Fibroblast of gingiva (primary cell): ENCODE data around the gene CYP2B6.
"Not testable (repeated sequence)": the region's sequence is repeated elsewhere in the genome, so short reads cannot be mapped to it uniquely, and the experiment has no call there.

ENCODE experiments used
- DNase-seq: peaks from one replicate; pipeline ENCODE4 v3.0.0-alpha.2; 2011; ENCODE audit warnings: low read depth

The CYP2B6 gene

DNA sequence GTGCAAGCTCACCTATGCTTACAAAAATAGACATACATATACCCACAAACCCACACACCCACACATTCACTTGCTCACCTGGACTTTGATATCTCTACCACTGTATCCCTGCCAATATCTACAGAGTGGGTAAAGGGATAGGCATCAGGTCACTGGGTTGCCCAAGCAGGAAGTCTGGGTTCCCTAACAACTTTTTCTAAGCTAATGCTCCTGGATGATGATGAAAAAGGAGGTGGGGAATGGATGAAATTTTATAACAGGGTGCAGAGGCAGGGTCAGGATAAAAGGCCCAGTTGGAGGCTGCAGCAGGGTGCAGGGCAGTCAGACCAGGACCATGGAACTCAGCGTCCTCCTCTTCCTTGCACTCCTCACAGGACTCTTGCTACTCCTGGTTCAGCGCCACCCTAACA is at the start of gene CYP2B6:
CYP2B6 (plus strand) TSS at position 311 of the 410 bp plus-strand sequence; CDS start at position 335, 24 bp downstream.
- no peak for DNase-seq

DNA sequence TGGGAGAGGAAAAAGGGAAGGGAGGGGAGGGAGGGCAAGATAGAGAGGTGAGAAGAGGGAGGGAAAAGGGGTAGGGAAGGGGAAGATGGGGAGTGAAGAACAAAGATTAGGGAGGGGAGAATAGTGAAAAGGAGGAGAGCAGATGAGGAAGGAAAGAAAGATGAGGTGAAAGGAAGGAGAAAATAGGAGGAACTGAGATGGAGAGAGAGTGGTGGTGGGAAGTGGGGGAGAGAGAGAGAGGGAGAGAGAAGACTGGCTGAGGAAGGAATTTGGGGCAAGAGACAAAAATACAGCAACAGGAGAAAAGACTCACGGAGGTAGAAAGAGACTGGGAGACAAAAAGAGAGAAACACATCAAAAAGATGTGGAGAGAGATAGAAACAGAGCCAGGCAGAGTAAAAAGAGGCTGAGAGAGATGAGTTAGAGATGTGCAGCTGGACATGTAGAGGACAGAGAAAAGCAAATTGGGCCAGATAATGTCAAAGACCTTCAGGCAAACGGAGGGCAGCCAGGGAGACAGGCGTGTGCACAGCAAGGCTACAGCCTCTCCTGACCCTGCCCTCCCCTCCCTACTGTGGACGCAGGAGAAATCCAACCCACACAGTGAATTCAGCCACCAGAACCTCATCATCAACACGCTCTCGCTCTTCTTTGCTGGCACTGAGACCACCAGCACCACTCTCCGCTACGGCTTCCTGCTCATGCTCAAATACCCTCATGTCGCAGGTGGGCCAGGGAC is 49.4 kb upstream of the CYP2B6 start:
- no peak for DNase-seq

DNA sequence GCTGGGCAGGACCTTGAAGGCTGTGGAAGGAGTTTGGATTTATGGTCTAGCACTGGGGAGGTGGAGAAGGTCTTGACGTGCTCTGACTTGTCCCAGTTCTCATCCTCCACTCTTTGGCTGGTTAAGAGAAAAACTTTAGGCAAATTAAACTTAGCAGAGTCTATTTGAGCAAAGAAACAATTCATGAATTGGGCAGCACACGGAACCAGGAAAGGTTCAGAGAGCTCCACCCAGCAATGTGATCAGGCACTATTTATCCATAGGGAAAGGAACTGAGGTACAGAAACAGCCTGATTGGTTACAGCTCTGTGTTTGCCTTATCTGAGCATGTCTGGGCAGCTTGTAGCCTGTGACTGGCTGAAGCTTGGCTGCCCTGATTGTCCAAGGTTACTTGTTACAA is 45.4 kb upstream of the CYP2B6 start:
- DNase-seq = no peak

DNA sequence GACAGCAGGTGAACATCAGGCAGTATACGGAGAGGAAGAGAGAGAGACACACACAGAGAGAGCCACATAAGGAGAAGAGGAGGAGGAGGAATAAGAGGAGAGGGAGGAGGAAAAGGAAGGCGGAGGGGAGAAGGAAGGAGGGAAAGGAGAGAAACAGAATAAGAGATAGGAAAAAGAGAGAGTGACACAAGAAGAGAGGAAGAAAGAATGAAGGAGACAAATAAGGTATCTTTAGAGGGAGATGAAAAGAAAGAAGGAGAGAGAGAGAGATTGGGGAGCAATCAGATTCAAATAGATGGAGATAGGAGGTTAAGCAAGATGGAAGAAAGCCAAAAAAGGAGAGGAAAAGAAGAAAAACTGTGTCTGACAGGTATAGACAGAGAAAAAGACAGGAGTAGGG is 44.0 kb upstream of the CYP2B6 start:
- no peak for DNase-seq

DNA sequence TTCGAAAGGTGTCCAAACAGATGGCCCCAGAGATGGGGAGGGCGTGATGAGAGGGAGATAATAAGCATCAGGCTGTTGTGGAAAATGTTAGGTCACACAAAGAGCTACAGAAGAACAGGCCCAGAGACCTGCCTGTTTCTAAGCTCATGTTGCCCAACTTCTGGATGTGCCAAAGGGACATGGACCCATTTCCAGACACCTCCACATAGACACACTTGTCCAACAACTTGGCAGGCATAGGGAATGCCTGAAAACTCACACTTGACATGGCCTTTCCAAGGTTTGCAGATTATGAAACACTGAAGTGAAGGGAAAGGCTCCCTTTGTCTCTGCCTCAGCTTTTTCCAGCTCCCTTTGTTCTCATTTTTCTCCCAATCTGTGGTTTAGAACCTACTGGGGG is 43.5 kb upstream of the CYP2B6 start:
- no peak for DNase-seq

DNA sequence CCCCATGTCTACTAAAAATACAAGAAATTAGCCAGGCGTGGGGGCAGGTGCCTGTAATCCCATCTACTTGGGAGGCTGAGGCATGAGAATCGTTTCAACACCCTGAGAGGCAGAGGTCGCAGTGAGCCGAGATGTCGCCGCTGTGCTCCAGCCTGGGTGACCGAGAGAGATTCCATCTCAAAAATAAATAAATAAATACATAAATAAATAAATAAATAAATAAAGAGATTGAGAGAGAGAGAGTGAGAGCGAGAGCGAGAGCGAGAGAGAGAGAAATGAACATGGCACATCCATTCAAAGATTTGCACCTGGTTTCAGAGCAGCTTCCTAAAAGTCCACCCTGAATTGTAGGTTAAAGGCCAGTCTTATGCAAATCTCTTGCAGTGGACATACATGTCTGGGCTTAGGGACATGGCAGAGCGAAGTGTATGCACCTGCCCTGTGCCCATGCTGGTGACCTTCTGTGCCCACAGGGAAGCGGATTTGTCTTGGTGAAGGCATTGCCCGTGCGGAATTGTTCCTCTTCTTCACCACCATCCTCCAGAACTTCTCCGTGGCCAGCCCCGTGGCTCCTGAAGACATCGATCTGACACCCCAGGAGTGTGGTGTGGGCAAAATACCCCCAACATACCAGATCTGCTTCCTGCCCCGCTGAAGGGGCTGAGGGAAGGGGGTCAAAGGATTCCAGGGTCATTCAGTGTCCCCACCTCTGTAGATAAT is 42.3 kb upstream of the CYP2B6 start:
- no peak for DNase-seq

DNA sequence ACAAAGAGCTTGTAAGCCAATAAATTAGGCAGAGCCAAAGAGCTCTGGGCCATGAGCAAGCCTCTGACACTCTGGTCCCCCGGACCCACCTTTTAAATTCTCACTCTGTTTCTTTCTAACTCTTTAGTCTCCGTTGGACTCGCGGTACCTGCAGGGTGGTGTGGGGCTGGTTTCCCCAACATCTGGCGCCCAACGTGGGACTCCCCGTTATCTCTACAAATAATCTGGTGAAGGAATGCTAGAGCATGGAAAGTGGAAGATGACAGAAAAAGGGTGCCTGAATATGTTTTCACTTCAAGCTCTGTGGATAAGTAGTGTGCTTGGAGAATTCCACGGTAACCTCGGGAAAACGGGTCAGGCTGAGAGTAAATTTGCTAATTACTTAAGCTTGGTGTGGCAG is 36.5 kb upstream of the CYP2B6 start:
- no peak for DNase-seq

DNA sequence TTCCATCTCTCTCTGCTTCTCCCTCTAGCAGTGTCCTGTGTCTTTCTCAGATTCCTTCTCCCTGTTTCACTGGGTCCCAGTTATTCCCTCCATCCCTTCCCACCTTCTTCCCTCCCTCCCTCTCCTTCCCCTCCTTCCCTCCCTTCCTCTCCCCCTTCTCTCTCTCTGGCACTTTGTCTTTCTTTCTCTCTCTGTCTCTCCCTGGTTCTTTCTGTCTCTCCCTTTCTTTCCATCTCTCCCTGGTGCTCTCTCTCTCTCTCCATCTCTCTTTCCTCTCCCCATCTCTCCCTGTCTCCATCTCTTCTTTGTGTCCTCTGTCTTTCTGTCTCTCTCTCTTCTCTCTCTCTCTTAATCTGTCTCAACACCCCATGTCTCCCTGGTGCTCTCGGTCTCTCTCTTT is 31.7 kb upstream of the CYP2B6 start:
- no peak for DNase-seq

DNA sequence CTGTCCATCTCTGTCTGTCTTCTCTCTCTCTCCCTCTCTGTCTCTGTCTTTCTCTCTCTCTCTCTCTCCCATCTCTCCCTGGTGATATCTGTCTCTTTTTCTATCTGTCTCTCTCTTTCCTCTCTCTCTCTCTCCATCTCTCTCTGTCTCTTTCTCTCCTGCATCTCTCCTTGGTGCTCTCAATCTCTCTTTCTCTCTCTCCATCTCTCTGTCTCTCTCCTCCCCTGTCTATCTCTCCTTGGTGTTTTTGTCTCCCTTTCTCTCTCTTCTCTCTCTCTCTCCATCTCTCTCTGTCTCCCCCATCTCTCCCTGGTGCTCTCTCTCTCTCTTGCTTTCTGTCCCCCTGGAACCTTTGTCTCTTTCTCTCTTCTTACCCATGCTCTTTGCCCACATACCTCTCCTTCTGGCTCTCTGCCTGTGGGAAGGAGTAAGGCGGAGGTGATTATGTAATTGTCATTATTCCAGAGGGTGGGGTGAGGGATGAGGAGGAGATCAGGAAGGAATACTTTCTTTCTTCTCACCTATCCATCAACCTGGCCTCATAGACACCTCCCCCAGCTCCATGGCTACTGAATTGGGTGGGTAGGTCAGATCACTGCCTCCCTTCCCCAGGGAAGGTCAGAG is 30.9 kb upstream of the CYP2B6 start:
- no peak for DNase-seq

DNA sequence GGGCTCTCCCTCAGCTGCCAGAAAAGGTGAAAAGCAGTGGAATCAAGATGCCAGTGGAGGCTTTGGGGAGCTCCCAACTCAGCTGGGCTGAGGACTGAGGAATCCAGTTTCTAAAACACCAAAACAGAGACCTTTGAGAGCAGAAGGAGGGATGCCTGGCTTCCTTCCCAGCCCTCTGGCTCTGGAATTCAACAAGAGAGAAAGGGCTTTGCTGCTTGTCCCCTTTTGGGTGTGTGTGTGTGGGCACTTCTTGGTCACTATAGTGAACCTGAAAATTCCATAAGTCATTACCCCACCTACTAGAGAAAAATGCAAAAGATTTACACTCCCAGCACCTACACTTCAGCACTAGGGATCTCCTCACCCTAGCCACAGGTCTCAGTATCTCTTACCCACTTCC is 30.3 kb upstream of the CYP2B6 start:
- no peak for DNase-seq

DNA sequence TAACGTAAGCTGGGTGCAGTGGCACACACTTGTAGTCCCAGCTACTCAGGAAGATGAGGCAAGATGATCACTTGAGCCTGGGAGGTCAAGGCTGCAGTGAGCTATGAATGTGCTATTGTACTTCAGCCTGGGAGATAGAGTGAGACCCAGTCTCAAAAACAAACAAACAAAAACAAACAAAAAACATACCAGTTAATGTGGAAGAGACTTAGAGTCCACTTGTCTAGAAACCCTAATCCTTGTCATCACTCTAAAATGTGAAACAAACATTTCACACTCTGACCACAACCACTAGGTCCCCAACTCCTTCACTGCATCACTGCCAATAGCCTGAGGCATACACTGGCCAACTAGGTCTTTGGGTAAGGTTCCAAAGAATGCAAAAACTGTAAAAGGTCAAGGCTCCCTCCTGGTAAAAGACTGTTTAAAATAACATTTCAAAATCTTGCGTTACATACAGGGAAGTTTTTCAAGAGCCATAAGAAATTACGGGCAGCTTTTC is 28.6 kb upstream of the CYP2B6 start:
- peak; percentile 63 for DNase-seq

DNA sequence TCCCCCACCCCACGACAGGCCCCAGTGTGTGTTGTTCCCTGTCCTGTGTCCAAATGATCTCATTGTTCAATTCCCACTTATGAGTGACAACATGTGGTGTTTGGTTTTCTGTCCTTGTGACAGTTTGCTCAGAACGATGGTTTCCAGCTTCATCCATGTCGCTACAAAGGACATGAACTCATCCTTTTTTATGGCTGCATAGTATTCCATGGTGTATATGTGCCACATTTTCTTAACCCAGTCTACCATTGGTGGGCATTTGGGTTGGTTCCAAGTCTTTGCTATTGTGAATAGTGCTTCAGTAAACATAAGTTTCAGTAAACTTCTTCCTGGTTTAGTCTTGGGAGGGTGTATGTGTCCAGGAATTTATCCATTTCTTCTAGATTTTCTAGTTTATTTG is 26.7 kb upstream of the CYP2B6 start:
- DNase-seq = not testable (repeated sequence)

DNA sequence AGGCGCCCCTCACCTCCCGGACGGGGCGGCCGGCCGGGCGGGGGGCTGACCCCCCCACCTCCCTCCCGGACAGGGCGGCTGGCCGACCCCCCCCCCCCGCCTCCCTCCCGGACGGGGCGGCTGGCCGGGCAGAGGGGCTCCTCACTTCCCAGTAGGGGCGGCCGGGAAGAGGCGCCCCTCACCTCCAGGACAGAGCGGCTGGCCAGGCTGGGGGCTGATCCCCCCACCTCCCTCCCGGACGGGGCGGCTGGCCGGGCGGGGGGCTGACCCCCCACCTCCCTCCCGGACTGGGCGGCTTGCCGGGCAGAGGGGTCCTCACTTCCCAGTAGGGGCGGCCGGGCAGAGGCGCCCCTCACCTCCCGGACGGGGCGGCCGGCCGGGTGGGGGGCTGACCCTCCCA is 25.7 kb upstream of the CYP2B6 start:
- not testable (repeated sequence) for DNase-seq

DNA sequence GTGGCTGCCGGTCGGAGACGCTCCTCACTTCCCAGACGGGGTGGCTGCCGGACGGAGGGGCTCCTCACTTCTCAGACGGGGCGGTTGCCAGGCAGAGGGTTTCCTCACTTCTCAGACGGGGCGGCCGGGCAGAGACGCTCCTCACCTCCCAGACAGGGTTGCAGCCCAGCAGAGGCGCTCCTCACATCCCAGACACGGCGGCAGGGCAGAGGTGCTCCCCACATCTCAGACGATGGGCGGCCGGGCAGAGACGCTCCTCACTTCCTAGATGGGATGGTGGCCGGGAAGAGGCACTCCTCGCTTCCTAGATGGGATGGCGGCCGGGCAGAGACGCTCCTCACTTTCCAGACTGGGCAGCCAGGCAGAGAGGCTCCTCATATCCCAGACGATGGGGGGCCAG is 24.5 kb upstream of the CYP2B6 start:
- DNase-seq = not testable (repeated sequence)

DNA sequence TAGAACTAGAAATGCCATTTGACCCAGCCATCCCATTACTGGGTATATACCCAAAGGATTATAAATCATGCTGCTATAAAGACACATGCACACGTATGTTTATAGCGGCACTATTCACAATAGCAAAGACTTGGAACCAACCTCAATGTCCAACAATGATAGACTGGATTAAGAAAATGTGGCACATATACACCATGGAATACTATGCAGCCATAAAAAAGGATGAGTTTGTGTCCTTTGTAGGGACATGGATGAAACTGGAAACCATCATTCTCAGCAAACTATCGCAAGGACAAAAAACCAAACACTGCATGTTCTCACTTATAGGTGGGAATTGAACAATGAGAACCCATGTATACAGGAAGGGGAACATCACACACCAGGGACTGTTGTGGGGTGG is 23.0 kb upstream of the CYP2B6 start:
- DNase-seq = not testable (repeated sequence)

DNA sequence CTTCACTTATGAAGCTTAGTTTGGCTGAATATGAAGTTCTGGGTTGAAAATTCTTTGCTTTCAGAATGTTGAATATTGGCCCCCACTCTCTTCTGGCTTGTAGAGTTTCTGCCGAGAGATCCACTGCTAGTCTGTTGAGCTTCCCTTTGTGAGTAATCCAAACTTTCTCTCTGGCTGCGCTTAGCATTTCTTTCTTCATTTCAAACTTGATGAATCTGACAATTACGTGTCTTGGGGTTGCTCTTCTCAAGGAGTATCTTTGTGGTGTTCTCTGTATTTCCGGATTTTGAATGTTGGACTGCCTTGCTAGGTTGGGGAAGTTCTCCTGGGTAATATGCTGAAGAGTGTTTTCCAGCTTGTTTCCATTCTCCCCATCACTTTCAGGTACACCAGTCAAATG is 21.4 kb upstream of the CYP2B6 start:
- not testable (repeated sequence) for DNase-seq

DNA sequence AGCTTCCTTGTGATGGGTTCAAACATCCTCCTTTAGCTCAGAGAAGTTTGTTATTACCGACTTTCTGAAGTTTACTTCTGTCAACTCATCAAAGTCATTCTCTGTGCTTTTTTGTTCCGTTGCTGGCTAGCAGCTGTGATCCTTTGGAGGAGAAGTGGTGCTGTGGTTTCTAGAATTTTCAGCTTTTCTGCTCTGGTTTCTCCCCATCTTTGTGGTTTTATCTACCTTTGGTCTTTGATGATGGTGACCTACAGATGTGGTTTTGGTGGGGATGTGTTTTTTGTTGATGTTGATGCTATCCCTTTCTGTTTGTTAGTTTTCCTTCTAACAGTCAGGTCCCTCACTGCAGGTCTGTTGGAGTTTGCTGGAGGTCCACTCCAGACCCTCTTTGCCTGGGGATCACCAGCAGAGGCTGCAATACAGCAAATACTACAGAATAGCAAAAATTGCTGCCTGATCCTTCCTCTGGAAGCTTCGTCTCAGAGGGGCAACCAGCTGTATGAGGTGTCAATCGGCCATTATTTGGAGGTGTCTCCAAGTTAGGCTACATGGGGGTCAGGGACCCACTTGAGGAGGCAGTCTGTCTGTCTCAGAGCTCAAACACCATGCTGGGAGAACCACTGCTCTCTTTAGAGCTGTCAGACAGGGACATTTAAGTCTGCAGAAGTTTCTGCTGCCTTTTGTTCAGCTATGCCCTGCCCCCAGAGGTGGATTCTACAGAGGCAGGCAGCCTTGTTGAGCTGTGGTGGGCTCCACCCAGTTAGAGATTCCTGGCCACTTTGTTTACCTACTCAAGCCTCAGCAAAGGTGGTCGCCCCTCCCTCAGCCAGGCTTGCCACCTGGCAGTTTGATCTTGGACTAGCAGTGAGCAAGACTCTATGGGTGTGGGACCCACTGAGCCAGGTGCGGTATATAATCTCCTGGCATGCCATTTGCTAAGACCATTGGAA is 20.4 kb upstream of the CYP2B6 start:
- DNase-seq = not testable (repeated sequence)

DNA sequence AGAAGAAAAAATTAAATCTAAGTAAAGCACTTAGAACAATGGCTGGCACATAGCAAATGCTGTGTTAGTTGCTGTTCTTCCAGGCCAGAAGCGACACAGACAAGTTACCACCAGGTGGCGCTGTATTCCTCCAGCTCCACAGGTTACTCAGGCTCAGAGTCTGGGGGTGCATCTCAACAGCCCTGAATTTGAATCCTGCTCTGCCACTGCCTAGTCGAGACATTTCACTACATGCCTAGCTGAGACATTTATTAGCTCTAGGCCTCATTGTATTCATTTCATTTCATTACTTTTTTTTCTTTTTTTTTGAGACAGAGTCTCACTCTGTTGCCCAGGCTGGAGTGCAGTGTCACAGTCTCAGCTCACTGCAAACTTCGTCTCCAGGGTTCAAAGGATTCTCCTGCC is 16.4 kb upstream of the CYP2B6 start:
- peak; percentile 54 for DNase-seq

DNA sequence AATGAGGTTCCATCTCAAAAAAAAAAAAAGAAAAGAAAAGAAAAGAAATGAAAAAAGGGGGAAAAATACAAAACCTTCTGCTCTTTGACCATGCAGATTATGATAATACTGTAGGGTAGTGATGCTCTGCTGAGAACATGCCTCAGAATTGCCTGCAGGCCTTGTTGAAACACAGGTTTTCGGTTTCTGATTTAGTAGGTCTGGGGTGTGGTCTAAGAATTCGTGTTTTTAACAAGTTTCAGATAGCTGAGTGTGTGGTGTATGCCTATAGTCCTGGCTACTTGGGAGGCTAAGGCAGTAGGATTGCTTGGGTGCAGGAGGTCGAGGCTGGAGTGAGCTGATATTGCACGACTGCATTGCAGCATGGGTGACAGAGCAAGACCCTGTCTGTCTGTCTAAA is 14.9 kb upstream of the CYP2B6 start:
- DNase-seq = no peak

DNA sequence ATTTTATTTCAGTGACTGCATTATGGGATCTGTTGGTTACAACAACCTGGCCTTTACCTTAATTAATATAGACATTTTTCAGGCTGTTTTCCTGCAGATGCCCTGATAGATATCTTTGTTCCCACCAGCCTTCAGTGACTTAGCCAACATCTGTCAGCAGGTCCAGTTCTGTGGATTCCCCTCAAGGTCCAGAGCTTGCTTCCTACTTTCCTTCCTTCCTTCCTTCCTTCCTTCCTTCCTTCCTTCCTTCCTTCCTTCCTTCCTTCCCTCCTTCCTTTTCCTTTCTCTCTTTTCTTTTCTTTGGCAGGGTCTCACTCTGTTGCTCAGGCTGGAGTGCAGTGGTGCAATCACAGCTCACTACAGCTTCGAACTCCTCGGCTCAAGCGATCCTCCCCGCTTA is 14.4 kb upstream of the CYP2B6 start:
- DNase-seq = no peak

DNA sequence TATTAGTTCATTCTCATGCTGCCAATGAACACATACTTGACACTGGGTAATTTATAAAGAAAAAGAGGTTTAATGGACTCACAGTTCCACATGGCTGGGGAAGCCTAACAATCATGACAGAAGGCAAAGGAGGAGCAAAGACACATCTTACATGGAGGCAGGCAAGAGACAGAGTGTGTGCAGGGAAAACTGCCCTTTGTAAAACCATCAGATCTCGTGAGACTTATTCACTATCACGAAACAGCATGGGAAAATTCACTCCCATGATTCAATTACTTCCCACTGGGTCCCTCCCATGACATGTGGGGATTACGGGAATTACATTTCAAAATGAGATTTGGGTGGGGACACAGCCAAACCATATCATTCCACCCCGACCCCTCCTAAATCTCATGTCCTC is 11.3 kb upstream of the CYP2B6 start:
- not testable (repeated sequence) for DNase-seq
